ENCODE results near the gene MED6.

DNA sequence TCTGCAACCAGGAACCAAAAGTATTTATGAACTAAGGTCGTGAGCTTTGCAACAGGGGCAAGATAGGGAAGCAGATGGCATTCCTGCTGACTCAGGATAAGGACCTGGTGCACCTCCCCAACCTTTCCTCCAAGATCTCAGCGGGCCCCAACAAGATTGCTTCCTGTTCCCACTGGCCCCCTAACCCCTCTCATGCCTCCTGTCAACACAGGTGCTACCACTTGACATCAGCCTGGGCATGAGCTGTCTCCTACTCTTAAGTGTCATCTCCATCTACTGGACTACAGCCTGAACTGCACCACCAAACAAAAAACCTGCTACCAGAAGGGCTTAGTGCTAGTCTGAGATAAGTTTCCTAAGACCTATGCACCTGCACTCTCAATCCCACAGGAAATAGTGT is 32.7 kb downstream of the MED6 start:
- TF ChIP-seq, protein P1, sequence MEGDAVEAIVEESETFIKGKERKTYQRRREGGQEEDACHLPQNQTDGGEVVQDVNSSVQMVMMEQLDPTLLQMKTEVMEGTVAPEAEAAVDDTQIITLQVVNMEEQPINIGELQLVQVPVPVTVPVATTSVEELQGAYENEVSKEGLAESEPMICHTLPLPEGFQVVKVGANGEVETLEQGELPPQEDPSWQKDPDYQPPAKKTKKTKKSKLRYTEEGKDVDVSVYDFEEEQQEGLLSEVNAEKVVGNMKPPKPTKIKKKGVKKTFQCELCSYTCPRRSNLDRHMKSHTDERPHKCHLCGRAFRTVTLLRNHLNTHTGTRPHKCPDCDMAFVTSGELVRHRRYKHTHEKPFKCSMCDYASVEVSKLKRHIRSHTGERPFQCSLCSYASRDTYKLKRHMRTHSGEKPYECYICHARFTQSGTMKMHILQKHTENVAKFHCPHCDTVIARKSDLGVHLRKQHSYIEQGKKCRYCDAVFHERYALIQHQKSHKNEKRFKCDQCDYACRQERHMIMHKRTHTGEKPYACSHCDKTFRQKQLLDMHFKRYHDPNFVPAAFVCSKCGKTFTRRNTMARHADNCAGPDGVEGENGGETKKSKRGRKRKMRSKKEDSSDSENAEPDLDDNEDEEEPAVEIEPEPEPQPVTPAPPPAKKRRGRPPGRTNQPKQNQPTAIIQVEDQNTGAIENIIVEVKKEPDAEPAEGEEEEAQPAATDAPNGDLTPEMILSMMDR (optimal IDR thresholded peaks at IDR 0.05 in 1 of 3, IDR thresholded peaks at IDR 0.05 in 1 of 3, conservative IDR thresholded peaks at IDR 0.05 in 1 of 3; ENCODE audit: extremely low read depth in 1 of 3, insufficient read depth in 2 of 3, low read length in 3 of 3), result peak; percentile 78 to 83 (median 79)
- no peak for TF ChIP-seq EZH2 (IDR thresholded peaks at IDR 0.05; ENCODE audit: low read length)
